Medulla oblongata (tissue), 1 donor: Measurements from ENCODE around the gene ASCC1.
A peak's percentile ranks its signal among the peaks of the same experiment; 100 is the strongest.

Experiments
- DNase-seq: peaks from one replicate; pipeline ENCODE4 v3.0.0-alpha.2; 2015; ENCODE audit errors: extremely low spot score

The ASCC1 gene

DNA sequence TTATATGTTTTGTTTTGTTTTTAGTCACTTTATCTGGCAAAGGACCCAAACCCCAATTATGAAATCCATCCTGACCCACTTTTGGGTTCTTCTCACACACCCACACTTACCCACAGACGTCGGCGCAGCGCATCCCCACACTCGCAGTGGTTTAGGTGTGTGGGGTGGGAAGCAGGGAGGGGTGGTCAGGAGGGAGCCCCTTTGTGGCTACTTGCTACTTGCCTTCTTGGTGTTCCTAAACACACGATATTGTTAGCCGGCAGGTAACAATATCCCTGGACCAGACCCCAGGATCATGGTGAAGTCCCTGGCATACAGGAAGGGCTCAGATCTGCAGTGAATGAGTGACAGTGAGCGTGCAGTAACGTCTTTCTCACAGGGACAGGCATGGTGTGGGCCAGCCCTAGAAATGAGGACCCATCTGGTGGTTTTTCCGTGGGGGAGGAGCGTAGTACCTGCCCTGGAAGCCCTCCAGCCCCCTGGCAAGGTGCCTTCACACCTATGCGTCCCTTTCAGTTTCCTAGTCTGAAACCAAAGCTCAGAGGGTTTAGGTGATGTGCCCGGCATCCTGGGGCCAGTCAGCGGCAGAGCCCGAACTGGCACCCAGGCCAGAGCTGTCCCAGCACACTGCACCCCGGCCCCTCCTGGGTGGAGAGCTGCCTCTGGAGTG, 132.2 kb downstream of the ASCC1 start:
- no peak for DNase-seq

DNA sequence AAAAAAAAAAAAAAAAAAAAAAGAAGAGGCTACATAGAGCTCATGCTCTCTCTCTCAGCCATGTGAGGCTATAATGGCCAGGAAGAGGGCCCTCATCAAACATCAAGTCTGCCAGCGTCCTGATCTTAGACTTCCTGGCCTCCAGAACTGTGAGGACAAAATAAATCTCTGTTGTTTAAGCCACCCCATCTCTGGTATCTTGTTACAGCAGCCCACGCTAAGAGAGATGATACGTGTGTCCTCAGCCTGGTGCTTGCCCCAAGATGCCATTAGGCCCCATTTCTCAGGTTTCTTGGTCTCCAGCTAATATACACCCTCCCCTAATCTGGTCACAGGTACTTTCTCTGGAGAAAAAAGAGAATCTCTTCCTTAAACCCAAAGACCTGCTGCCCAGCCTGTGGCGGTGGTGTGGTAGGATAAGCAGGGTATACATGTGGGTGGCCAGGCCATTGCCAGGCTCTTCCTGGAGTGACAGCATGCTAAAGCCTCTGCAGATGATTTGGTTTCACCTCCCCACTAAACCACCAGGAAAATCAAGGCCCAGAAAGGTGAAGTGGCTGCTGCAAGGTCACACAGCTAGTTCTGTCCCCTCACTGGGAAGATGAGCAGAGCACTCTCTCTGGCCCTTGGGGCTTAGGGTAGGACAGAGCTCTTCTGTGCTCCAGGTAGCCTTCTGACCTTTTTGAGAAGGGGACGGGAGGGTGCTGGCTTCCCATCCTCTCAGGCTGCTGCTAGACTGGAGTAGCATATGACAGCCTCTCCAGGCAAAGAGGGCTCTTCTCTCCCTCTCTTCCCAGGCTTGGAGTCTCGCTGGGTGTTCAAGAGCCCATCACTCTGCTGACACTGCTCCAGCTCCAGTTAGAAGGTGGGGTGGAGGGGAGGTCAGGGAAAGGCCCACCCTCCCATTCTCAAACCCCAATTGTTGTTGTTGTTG, 133.0 kb downstream of the ASCC1 start:
- DNase-seq: no peak

DNA sequence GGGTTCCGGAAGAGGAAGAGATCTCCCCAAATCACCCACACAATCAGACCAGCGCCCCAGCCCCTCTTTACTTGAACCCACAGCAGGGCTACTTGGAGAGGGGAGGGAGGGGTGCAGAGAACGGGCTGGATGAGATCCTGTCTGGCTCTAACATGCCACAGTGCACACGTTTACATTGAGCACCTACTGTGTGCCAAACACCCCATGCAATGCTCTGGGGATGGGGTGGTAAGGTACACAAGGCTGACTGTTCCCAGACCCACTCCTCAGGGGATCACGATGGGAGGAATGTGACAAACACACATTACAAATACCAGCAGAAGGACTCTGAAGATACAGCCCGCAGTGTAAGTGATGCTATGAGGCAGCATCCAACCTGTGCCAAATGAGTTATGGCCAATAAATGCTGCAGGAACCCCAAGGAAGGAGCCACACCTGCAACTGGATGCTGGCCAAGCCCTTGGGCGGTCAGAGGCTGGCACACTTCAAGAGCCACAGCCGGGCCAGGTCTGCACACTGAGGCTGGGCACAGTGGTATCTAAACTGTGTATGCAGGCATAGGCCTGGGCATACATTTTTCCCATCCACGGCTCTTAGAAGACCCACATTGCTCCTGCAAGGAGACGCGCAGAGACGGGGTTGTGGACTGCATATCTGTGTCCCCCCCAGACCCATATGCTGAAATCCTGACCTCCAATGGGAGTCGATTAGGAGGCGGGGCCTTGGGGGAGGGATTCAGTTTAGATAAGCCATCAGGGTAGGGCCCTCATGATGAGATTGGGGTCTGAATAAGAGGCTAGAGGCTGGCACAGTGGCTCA, 134.1 kb downstream of the ASCC1 start:
- DNase-seq: no peak

DNA sequence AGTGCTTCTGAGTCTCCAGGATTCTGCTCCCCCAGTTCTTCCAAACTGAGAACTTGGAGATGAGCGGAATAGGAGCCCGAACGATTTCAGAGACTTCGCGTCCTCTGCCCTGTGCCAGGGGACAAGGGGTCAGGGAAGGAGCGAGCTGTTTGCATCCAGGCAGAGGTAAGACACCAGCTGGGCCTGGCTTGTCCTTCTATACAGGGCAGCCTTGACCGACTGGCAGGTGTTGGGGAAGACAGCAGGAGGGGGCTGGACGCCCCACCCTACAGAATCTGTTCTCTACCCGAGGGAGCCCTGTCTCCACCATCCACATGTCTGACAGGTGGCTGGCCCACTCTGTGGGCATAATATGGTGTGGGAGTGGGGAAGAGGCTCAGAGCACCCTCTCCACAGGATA, 134.9 kb downstream of the ASCC1 start:
- no peak for DNase-seq

DNA sequence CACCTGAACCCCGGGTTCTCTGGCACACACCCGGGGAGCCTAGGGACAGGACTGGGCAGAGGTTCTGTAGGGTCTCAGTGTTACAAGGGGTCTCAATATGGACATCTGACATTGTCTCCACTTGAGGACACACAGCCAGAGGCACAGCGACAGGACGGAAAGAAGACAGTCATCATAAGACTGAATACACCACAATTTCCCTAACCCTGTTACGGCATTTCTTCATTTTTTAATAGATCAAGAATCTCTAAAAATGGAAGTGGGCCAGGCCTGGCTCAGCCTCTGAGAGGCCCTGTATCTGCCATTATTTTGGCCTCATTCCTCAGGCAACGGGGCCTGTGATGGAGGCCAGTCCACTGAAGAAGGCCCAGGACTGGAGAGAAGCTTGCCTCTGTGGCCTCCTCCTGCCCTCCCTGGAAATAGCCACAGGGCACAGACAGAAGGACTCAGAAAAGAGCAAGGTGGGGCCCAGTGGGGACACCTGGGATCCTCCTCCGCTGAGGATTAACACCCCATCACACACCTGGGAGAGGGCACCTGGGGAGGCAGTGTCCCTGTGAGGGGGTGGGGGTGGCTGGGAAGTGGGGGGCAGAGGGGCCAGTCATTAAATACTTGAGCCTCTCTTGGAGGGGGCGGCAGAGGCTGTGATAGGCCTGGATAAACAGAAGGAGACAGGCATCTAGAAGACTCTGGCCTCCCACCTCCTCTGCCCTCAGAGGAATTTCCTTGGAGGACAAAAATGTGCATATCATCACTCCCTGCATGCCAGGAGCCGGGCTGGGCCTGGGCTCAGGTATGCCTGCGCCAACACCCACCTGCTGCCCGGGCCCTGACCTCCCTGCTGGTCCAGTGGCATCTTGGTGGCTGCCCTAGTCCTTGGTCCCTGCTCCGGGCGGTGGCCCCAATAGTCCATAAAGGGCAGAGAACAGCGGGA, 135.8 kb downstream of the ASCC1 start:
- no peak for DNase-seq

- DNase-seq: peak; percentile 62
These were observed 136.7 kb downstream of the ASCC1 start for GRCh38 chr10:72079356-72079755.

DNA sequence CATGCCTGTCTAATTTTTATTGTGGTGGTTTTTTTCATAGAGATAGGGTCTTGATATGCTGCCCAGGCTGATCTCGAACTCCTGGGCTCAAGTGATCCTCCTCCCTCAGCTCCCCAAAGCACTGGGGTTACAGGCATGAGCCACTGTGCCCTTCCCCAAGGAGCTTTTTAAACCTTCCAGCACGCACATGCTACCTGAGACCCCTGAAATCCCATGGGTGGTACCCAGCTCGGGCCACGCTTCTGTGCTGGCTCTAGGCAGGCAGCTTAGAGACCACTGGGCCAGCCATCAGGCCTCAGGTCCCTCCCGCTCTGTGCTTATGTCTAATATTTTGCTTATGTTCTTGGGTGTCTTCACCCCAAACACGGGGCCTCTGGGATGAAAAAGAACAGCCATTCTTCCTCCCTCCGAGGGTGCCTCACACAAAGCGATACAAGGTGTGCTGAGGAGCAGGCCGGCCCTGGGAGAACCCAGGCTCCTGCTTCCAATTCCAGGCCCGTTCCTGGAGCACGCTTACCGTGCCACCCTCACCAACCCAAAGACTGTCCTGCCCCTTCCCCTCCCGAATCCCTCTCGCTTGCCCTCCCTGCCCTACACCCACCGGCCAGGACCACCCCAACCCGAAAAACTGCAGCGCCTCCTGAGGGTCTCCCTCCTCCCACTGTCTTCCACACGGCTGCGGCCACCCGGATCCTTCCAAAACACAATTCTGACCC, 138.6 kb downstream of the ASCC1 start:
- DNase-seq: no peak

DNA sequence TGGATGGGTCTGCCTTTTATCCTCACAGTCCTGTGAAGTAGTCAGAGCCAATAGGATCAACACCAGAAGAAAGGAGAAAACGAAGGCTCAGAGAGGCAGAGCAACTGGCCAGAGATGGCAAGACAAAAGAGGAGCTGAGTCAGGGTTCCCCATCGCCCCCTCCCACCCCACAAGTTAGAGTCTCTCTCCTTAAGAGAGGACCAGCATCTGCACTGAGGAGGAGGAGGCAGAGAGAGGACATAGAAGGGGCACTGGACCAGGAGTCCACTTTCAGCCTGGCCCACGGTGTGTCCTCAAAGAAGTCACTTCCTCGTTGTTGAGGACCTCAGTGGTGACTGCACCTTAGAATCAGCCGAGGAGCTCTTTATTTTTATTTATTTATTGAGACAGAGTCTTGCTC, 139.3 kb downstream of the ASCC1 start:
- DNase-seq: no peak

GRCh38 chr10:72075376-72076115, 140.5 kb downstream of the ASCC1 start:
- no peak for DNase-seq

DNA sequence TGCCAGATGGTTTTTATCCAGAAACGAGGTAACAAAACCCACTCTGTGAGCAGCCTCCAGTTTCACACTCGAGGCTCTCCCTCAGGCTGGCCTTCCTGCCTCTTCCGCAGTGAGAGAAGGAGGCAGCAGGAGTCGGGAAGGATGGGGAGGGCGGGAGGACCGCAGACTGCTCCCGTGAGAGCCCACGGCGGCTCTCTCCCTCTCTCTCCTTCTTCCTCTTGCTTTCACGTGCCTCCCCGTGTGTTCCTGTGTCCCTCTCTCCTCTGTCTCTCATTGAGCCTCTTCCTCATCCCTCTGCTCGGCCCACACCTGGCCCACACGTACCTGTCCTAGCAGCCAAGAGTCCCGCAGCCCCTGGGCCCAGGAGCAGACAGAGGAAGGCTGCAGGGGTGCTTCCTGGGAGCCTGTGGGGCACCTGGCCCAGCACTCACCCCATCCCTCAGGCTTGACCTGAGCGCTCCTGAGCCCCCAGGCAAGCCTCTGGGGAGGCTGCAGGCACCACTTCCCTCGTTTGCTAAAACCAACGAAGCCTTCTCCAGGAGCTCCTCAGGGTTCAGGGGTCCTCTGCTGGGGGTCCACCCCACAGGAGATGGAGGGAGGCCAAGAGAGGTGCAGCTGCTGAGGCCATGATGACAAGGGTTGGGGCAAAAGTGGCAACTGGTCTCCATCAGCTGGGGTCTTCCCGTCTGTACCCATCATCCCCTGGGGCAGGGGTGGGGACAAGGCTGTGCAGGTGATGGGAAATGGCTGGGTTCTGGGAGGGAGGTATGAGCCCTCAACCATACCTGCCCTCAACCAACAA, 141.3 kb downstream of the ASCC1 start:
- DNase-seq: no peak

GRCh38 chr10:72073708-72074573, 142.1 kb downstream of the ASCC1 start:
- DNase-seq: no peak

GRCh38 chr10:72072639-72073038, 143.4 kb downstream of the ASCC1 start:
- DNase-seq: no peak

DNA sequence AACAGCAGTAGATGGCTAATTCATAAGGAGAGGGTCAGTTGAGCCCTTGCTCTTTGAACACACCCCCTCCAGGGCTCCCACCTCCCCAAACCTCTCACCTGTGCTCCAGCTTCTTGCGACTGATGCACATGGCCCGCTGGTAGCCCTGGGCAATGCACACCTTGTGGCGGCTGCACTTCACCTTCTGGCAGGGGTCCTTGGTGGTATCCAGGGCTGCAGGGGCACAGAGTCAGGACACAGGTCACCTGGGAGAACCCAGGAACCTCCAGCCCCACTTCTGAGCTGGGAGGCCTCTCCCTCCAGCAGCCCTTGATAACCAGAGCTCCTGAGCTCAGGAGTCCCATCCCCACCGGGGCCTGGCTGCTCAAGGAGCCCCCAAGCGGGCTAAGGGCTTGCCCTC, 144.0 kb downstream of the ASCC1 start:
- DNase-seq: no peak

- no peak for DNase-seq
These were observed 146.1 kb downstream of the ASCC1 start for GRCh38 chr10:72069751-72070526.

DNA sequence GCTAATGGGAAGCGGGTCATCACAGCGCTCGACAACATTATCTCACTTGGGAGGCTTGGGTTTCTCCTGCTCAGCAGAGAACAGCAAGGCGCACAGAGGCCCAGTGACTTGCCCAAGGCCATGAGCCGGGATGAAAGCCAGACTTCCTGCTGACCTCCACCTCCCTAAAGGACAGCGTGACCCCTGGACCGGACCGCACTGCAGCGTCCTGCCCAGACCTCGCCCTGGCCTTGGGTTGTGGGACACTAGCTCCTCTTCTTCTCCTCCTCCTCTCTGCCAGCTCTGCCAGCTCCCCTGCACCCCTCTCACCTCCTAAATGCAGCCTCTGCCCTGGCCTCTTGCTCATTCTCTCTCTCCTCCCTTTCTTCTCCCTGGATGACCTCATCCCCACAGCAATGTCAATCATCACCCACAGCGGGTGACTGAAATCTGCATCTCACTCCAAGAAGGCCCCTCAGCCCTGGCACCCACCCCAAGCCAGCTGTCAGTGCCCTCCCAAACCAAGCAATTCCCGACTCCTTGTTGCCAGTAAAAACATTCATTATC, 147.1 kb downstream of the ASCC1 start:
- no peak for DNase-seq

GRCh38 chr10:72068126-72068765, 147.8 kb downstream of the ASCC1 start:
- DNase-seq: no peak
